Spleen (tissue), 7 donors: ENCODE results near the gene TMEM39A.

Experiments
- CTCF ChIP-seq, 11 experiments: fragments of 200-600 bp in 7 of 11; fragments of 450-650 bp in 4 of 11; sonication (generic) in 4 of 11; IDR thresholded peaks in 8 of 11; conservative IDR thresholded peaks in 3 of 11; 1 replicate in 7 of 11; 2 replicates in 4 of 11; pipeline versions ENCODE4 v1.4.0 to v1.8.0; 2016 to 2021; ENCODE audit warnings: antibody characterized with exemption in 11 of 11, inconsistent platforms in 4 of 11, mild to moderate bottlenecking in 1 of 11
- POLR2A ChIP-seq, 3 donors: fragments of 450-650 bp; IDR thresholded peaks; one replicate each; pipeline ENCODE4 v1.5.1; 2017; ENCODE audit warnings: antibody characterized with exemption in 3 of 3, mild to moderate bottlenecking in 1 of 3
- POLR2AphosphoS5 ChIP-seq, 3 donors: sonication (generic); formaldehyde crosslinking; IDR thresholded peaks; one replicate each; pipeline ENCODE4 v1.5.1; 2017; ENCODE audit warnings: antibody characterized with exemption in 3 of 3
- donor health status: DM: no; HTN: no; CAD: no; lungs with moderate emphysema.
- donor health status: DM: no; HTN: no; CAD: no.
- donor health status: DM: no; HTN: no; CAD: no.

GRCh38 chr3:119483101-119483500 is 19.7 kb upstream of the TMEM39A start:
- TF ChIP-seq CTCF (IDR thresholded peaks at IDR 0.05 in 8 of 11, conservative IDR thresholded peaks at IDR 0.05 in 3 of 11) (no peak), POLR2A (IDR thresholded peaks at IDR 0.05) (no peak), POLR2AphosphoS5 (IDR thresholded peaks at IDR 0.05) (no peak)
